Thyroid gland (tissue), 4 donors: ENCODE measurements around the gene PTPMT1. TPM values are rescaled to one million over a fixed set of nuclear protein-coding genes. Genes with fewer than 3 reads are reported as not detected.
A peak's percentile ranks its signal among the peaks of the same experiment; 100 is the strongest.

Experiments used
- DNase-seq, 2 donors: peaks; one replicate each; pipeline ENCODE4 v3.0.0-alpha.2; 2019
- H3K27ac ChIP-seq, 3 donors: fragments of 200-600 bp; sonication (generic); 1 replicate in 2 of 3; 2 replicates in 1 of 3; pipeline ENCODE4 v1.5.1; 2016 to 2019; ENCODE audit warnings: mild to moderate bottlenecking in 1 of 3, moderate library complexity in 1 of 3
- H3K27me3 ChIP-seq: fragments of 200-600 bp; sonication (generic); one replicate; pipeline ENCODE4 v1.5.1; 2019
- H3K36me3 ChIP-seq, 2 donors: fragments of 200-600 bp; sonication (generic); one replicate each; pipeline ENCODE4 v1.5.1; 2016 to 2019
- H3K4me1 ChIP-seq, 2 donors: fragments of 200-600 bp; sonication (generic); one replicate each; pipeline ENCODE4 v1.5.1; 2017 to 2019
- H3K4me3 ChIP-seq, 3 donors: fragments of 200-600 bp; sonication (generic); replicated peaks in 1 of 3; 1 replicate in 2 of 3; 2 replicates in 1 of 3; pipeline ENCODE4 v1.5.1; 2016; ENCODE audit warnings: mild to moderate bottlenecking in 1 of 3
- H3K9me3 ChIP-seq: fragments of 200-600 bp; sonication (generic); one replicate; pipeline ENCODE4 v1.5.1; 2017
- POLR2A ChIP-seq, 2 donors: fragments of 450-650 bp; IDR thresholded peaks; one replicate each; pipeline ENCODE4 v1.6.1; 2017; ENCODE audit warnings: antibody characterized with exemption in 2 of 2, mild to moderate bottlenecking in 2 of 2, moderate library complexity in 1 of 2
- WGBS, 2 donors: methylation state at CpG; one replicate each; pipeline ENCODE4 v1.1.5; 2017; 5-methylcytosine and 5-hydroxymethylcytosine counted together
- intact Hi-C: fragments of 100-400 bp; cut with DNase I; formaldehyde crosslinking; loops from one replicate; pipeline ENCODE4 v1.15.1; 2023
- total RNA-seq, 4 donors: library from RNA; depleted of rRNA; stranded (reverse); fragments of >200 nt; gene quantifications; one replicate each; pipeline ENCODE4 v1.2.3, GENCODE V29; 2016
- TF ChIP-seq, protein P1 (sequence below), 6 experiments: fragments of 200-600 bp in 3 of 6; fragments of 450-650 bp in 3 of 6; sonication (generic) in 3 of 6; IDR thresholded peaks; one replicate each; pipeline ENCODE4 v1.5.1; 2016 to 2019; ENCODE audit warnings: antibody characterized with exemption in 6 of 6, mild to moderate bottlenecking in 2 of 6, inconsistent platforms in 1 of 6, moderate library complexity in 1 of 6

Gene PTPMT1
- total RNA-seq, 4 donors from 2014 or later, result 93.9 to 149 (median 125) TPM

DNA sequence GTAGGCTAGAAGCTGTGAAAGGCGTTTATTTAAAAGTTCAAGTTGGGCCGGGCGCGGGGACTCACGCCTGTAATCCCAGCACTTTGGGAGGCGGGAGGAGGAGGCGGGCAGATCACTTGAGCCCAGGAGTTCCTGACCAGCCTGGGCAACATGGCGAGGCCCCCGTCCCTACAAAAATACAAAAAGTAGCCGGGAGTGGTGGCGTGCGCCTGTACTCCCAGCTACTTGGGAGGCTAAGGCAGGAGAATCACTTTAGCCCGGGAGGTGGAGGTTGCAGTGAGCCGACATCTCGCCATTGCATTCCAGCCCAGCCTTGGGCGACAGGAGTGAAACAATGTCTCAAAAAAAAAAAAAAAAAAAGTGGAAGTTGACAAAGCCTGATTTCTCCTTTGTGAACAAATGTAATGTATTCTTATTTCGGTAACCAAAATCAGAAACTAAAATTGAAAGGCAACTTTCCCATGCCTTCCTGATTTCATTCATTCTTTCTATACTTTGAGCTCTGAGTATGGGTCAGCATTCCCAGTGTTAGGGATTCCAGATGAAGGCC is 825 bp downstream of the PTPMT1 start:
- intact Hi-C loops, result no loop called here
- no peak for DNase-seq
- 40 to 51% methylated on average over 12 to 17 of the region's 17 CpGs for WGBS, 2 donors
- peak overlapping the region in 2 of 3 donors; percentile 75 to 76 for H3K27ac ChIP-seq
- H3K27me3 ChIP-seq, result no peaks in the 10 kb centered on the region
- no peaks in the 10 kb centered on the region for H3K9me3 ChIP-seq
- H3K36me3 ChIP-seq, result peaks cover 0 to 3% of the 10 kb centered on the region in 2 donors
- peaks cover 8 to 12% of the 10 kb centered on the region in 2 donors for H3K4me1 ChIP-seq
- H3K4me3 ChIP-seq, result peak overlapping the region; percentile 90 to 96 (median 91)
- TF ChIP-seq, protein P1, sequence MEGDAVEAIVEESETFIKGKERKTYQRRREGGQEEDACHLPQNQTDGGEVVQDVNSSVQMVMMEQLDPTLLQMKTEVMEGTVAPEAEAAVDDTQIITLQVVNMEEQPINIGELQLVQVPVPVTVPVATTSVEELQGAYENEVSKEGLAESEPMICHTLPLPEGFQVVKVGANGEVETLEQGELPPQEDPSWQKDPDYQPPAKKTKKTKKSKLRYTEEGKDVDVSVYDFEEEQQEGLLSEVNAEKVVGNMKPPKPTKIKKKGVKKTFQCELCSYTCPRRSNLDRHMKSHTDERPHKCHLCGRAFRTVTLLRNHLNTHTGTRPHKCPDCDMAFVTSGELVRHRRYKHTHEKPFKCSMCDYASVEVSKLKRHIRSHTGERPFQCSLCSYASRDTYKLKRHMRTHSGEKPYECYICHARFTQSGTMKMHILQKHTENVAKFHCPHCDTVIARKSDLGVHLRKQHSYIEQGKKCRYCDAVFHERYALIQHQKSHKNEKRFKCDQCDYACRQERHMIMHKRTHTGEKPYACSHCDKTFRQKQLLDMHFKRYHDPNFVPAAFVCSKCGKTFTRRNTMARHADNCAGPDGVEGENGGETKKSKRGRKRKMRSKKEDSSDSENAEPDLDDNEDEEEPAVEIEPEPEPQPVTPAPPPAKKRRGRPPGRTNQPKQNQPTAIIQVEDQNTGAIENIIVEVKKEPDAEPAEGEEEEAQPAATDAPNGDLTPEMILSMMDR (IDR thresholded peaks at IDR 0.05), result no peak
- TF ChIP-seq POLR2A (IDR thresholded peaks at IDR 0.05), result no peak

DNA sequence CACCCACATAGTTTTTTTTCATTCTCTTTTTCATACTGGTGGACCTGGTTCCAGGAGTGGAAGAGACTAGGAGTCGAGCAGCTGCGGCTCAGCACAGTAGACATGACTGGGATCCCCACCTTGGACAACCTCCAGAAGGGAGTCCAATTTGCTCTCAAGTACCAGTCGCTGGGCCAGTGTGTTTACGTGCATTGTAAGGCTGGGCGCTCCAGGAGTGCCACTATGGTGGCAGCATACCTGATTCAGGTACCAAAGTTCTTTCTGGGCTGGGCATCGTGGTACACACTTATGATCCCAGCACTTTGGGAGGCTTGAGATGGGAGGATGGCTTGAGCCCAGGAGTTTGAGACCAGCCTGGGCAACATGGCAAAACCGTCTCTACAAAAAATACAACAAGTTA is 4.2 kb downstream of the PTPMT1 start:
- peaks cover 8 to 21% of the 10 kb centered on the region in 2 donors for H3K4me1 ChIP-seq
- WGBS, 2 donors, result 91 to 100% methylated on average over 7 of the region's 7 CpGs
- H3K27ac ChIP-seq, result no peak overlapping the region
- DNase-seq, result no peak
- intact Hi-C loops, result no loop called here
- H3K9me3 ChIP-seq, result no peaks in the 10 kb centered on the region
- TF ChIP-seq, protein P1 (IDR thresholded peaks at IDR 0.05), result no peak
- no peak for TF ChIP-seq POLR2A (IDR thresholded peaks at IDR 0.05)
- no peak overlapping the region for H3K4me3 ChIP-seq
- H3K36me3 ChIP-seq, result peaks cover 18 to 32% of the 10 kb centered on the region in 2 donors
- H3K27me3 ChIP-seq, result no peaks in the 10 kb centered on the region

DNA sequence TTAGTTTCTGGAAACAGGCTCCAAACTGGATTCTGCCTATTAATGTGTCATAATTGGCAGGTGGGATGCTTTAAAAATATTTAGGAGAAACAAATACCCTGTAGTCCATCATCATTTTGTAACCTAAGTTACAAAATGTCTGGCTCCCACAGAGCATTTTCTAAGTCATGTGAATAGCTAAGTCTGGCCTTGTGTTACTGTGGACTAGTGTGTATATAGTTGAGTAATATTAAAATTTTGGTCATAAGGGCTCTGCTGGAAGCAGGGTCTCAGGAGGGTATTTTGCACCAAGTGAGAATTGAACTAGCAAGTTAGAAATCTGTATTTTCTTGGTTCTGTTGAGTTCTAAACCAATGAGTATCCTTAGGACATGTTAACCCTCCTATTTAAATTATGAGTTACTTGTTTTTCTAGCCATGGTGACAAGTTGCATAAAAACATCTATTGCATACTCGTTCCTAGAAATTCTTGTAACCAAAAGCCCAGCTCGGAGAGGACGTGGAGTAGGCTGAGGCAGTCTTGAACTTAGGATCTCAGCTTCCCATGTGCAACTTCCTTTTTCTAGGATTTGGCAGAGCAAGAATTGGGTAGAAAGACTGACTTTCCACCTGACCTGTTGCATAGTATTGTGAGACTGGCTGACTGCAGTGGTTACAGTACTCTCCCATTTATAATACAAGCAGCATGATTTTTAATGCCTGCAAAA is 5.4 kb downstream of the PTPMT1 start:
- intact Hi-C loops, result no loop called here

DNA sequence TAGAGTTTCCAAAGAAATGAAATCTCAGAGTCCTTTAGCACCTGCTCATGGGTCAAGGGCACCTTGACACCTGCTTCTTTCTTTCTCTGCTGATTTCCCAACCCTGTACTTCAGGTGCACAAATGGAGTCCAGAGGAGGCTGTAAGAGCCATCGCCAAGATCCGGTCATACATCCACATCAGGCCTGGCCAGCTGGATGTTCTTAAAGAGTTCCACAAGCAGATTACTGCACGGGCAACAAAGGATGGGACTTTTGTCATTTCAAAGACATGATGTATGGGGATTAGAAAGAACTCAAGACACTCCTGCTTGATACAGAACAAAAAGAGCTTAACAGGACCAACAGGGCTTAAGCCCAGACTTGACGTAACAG is 5.9 kb downstream of the PTPMT1 start:
- Histone ChIP-seq H3K36me3 (peaks cover 21 to 41% of the 10 kb centered on the region in 2 donors), H3K27ac (no peak overlapping the region), H3K9me3 (no peaks in the 10 kb centered on the region), H3K4me3 (no peak overlapping the region), H3K27me3 (no peaks in the 10 kb centered on the region), H3K4me1 (peaks cover 0 to 15% of the 10 kb centered on the region in 2 donors)
- intact Hi-C loops, result no loop called here
- 87 to 88% methylated on average over 4 of the region's 4 CpGs for WGBS, 2 donors
- TF ChIP-seq, protein P1 (IDR thresholded peaks at IDR 0.05), result no peak
- TF ChIP-seq POLR2A (IDR thresholded peaks at IDR 0.05), result no peak
- DNase-seq, result no peak

More for the DNA sequence above, 5.4 kb downstream of the PTPMT1 start:
- H3K9me3 ChIP-seq, result no peaks in the 10 kb centered on the region
- WGBS, 2 donors, result 88 to 93% methylated on average over 3 of the region's 3 CpGs
- no peak overlapping the region for H3K4me3 ChIP-seq
- H3K4me1 ChIP-seq, result peaks cover 3 to 16% of the 10 kb centered on the region in 2 donors
- no peaks in the 10 kb centered on the region for H3K27me3 ChIP-seq
- H3K36me3 ChIP-seq, result peaks cover 21 to 40% of the 10 kb centered on the region in 2 donors
- no peak for DNase-seq
- TF ChIP-seq, protein P1 (IDR thresholded peaks at IDR 0.05), result no peak
- TF ChIP-seq POLR2A (IDR thresholded peaks at IDR 0.05), result no peak
- no peak overlapping the region for H3K27ac ChIP-seq

DNA sequence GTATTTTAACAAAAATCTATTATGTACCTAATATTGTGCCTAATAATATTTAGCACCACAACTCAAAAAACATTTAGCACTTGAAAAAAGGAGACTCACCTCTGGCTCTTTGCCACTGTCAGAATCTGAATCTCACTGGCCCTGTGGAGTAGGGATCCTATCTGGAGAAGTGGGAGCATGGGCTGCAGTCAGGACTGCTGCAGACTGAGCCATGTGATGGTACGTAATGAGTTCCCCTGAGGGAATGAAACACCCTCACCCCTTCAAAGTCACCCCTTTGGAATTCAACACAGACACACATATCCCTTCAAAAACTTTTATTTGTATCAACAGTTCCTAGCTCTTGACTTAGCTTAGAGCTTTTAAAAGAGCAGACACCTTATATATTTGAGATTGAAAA is 6.5 kb downstream of the PTPMT1 start:
- 74 to 80% methylated on average over 1 of the region's 1 CpG for WGBS, 2 donors
- Histone ChIP-seq H3K36me3 (peaks cover 21 to 41% of the 10 kb centered on the region in 2 donors), H3K4me3 (no peak overlapping the region), H3K4me1 (peaks cover 0 to 10% of the 10 kb centered on the region in 2 donors), H3K27me3 (no peaks in the 10 kb centered on the region), H3K27ac (no peak overlapping the region), H3K9me3 (no peaks in the 10 kb centered on the region)
- intact Hi-C loops, result no loop called here
- no peak for DNase-seq
- TF ChIP-seq, protein P1 (IDR thresholded peaks at IDR 0.05), result no peak
- TF ChIP-seq POLR2A (IDR thresholded peaks at IDR 0.05), result no peak
